ENCODE data around the gene TEAD4.

TEAD4 gene

GRCh38 chr12:3002646-3003045 is 43.4 kb downstream of the TEAD4 start:
- no peak for DNase-seq (ENCODE audit: low read depth)

- no peak for DNase-seq (ENCODE audit: low read depth)
Observed at GRCh38 chr12:3003357-3003992, 44.3 kb downstream of the TEAD4 start.

GRCh38 chr12:3004655-3005565 is 45.7 kb downstream of the TEAD4 start:
- DNase-seq (ENCODE audit: low read depth): no peak

- no peak for DNase-seq (ENCODE audit: low read depth)
Observed at GRCh38 chr12:3005736-3006135, 46.5 kb downstream of the TEAD4 start.

- DNase-seq (ENCODE audit: low read depth): no peak
Observed at GRCh38 chr12:3009780-3010179, 50.6 kb downstream of the TEAD4 start.

- DNase-seq (ENCODE audit: low read depth): no peak
Observed at GRCh38 chr12:3010214-3010930, 51.2 kb downstream of the TEAD4 start.

GRCh38 chr12:3012786-3013185 is 53.6 kb downstream of the TEAD4 start:
- DNase-seq (ENCODE audit: low read depth): no peak

GRCh38 chr12:3014641-3015040 is 55.4 kb downstream of the TEAD4 start:
- no peak for DNase-seq (ENCODE audit: low read depth)

GRCh38 chr12:3015356-3015755 is 56.2 kb downstream of the TEAD4 start:
- DNase-seq (ENCODE audit: low read depth): no peak

GRCh38 chr12:3016191-3016590 is 57.0 kb downstream of the TEAD4 start:
- DNase-seq (ENCODE audit: low read depth): no peak

- no peak for DNase-seq (ENCODE audit: low read depth)
Observed at GRCh38 chr12:3017281-3017680, 58.1 kb downstream of the TEAD4 start.

- no peak for DNase-seq (ENCODE audit: low read depth)
Observed at GRCh38 chr12:3018284-3019004, 59.2 kb downstream of the TEAD4 start.

GRCh38 chr12:3019005-3019680 is 59.9 kb downstream of the TEAD4 start:
- no peak for DNase-seq (ENCODE audit: low read depth)

- no peak for DNase-seq (ENCODE audit: low read depth)
Observed at GRCh38 chr12:3020399-3020798, 61.2 kb downstream of the TEAD4 start.

- no peak for DNase-seq (ENCODE audit: low read depth)
Observed at GRCh38 chr12:3020850-3021435, 61.7 kb downstream of the TEAD4 start.

- DNase-seq (ENCODE audit: low read depth): no peak
Observed at GRCh38 chr12:3022411-3022810, 63.2 kb downstream of the TEAD4 start.

- no peak for DNase-seq (ENCODE audit: low read depth)
Observed at GRCh38 chr12:3022961-3023360, 63.8 kb downstream of the TEAD4 start.

GRCh38 chr12:3028108-3028507 is 68.9 kb downstream of the TEAD4 start:
- DNase-seq (ENCODE audit: low read depth): no peak

- DNase-seq (ENCODE audit: low read depth): no peak
Observed at GRCh38 chr12:3030821-3031429, 71.7 kb downstream of the TEAD4 start.

- DNase-seq (ENCODE audit: low read depth): no peak
Observed at GRCh38 chr12:3032161-3032560, 73.0 kb downstream of the TEAD4 start.

Measured in T-helper 22 cell (primary cell).